GM19438 (cell line): Measurements from ENCODE around the gene PCDHGA5.
"Not testable (repeated sequence)": the region's sequence is repeated elsewhere in the genome, so short reads cannot be mapped to it uniquely, and the experiment has no call there.

Experiments
- ATAC-seq: cut with Tn5 transposase; IDR thresholded peaks from one replicate; pipeline ENCODE4 v1.9.1; 2021; ENCODE audit warnings: low read depth; ENCODE audit not compliant: unreplicated experiment

Gene PCDHGA5

DNA sequence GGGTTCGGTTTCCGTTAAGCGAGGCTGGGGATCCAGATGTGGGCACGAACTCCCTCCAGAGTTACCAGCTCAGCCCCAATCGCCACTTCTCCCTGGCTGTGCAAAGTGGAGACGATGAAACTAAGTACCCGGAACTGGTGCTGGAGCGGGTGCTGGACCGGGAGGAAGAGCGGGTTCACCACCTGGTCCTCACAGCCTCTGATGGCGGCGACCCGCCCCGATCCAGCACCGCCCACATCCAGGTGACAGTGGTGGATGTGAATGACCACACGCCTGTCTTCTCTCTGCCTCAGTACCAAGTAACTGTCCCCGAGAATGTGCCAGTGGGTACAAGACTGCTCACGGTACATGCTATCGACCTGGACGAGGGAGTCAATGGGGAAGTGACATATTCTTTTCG, 19.4 kb downstream of the PCDHGA5 start:
- ATAC-seq: no peak

DNA sequence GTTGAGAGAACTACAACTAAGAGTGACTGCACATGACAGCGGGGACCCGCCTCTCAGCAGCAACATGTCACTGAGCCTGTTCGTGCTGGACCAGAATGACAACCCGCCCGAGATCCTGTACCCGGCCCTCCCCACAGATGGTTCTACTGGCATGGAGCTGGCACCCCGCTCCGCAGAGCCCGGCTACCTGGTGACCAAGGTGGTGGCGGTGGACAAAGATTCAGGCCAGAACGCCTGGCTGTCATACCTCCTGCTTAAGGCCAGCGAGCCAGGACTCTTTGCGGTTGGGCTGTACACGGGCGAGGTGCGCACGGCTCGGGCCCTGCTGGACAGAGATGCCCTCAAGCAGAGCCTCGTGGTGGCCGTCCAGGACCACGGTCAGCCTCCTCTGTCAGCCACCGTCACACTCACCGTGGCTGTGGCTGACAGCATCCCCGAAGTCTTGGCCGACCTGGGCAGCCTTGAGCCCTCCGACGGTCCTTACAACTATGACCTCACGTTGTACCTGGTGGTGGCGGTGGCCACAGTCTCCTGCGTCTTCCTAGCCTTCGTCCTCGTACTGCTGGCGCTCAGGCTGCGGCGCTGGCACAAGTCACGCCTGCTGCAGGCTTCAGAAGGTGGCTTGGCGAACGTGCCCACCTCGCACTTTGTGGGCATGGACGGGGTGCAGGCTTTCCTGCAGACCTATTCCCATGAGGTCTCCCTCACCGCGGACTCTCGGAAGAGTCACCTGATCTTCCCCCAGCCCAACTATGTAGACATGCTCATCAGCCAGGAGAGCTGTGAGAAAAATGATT, 20.7 kb downstream of the PCDHGA5 start:
- ATAC-seq: no peak

DNA sequence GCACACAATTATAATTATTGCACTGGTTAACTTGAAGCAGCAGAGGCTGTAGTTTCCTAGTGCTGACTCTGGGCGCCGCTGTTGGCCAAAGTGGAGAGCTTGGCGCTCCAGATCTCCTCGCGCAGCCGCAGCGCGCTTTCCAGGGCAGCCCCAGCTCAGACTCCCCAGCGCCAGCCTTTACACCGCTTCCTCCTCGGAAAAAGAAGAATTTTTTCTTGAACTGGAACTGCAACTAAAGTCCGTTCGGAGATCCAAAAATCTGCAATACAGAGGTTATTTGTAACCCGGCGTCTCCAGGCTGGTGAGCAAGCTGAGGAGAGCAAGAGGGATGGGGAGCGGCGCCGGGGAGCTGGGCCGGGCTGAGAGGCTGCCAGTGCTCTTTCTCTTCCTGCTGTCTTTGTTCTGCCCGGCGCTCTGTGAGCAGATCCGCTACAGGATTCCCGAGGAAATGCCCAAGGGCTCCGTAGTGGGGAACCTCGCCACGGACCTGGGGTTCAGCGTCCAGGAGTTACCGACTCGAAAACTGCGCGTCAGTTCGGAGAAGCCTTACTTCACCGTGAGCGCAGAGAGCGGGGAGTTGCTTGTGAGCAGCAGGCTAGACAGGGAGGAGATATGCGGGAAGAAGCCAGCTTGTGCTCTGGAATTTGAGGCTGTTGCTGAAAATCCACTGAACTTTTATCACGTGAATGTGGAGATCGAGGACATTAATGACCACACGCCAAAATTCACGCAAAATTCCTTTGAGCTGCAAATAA, 23.8 kb downstream of the PCDHGA5 start, which contains the start of gene PCDHGB4:
Gene PCDHGB4, plus strand, starts transcription at position 142 of the 755 bp plus-strand sequence. Its CDS starts 187 bp downstream, at position 329.
- peak; percentile 89 for ATAC-seq

DNA sequence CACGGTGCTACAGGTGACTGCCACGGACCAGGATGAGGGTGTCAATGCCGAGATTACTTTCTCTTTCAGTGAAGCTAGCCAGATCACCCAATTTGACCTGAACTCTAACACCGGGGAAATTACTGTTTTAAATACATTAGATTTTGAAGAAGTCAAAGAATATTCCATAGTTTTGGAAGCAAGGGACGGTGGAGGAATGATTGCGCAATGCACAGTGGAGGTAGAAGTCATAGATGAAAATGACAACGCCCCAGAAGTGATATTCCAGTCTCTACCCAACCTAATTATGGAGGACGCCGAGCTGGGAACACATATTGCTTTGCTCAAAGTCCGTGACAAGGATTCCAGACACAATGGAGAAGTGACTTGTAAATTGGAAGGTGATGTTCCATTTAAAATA, 24.7 kb downstream of the PCDHGA5 start:
- ATAC-seq: no peak

- no peak for ATAC-seq
These were observed 25.4 kb downstream of the PCDHGA5 start for GRCh38 chr5:141389153-141390042.

DNA sequence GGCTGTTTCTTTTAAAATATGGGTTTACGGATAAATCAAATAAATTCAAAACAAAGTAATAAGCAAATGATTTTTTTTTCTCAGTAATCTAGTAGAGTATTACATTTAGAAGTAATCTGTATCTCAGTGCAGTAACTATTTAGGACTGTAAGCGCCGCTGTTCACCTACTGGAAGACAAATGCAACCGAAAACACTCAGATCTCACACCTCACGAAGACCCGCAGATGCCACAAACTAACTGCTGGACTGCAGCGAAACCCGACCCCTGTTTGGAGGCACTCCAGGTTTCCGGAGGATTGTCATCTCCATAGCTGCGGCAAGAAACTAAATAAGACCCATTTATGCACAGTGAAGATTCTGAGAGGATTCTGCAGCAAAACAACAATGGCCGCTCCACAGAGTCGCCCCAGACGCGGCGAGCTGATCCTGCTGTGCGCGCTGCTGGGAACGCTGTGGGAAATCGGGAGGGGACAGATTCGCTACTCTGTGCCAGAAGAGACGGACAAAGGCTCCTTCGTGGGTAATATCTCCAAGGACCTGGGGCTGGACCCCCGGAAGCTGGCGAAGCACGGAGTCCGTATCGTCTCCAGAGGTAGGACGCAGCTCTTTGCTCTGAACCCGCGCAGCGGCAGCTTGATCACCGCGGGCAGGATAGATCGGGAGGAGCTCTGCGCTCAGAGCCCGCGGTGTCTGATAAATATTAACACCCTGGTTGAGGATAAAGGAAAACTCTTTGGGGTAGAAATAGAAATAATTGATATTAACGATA, 28.7 kb downstream of the PCDHGA5 start, which contains the start of gene PCDHGA8:
Gene PCDHGA8, plus strand, starts transcription at position 205 of the 770 bp plus-strand sequence. Its CDS starts 181 bp downstream, at position 386.
- no peak for ATAC-seq

DNA sequence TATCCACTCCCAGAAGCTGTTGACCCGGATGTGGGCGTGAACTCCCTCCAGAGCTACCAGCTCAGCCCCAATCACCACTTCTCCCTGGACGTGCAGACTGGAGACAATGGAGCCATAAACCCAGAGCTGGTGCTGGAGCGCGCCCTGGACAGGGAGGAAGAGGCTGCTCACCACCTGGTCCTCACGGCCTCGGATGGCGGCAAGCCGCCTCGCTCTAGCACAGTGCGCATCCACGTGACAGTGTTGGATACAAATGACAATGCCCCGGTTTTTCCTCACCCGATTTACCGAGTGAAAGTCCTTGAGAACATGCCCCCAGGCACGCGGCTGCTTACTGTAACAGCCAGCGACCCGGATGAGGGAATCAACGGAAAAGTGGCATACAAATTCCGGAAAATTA, 29.3 kb downstream of the PCDHGA5 start:
- no peak for ATAC-seq

- not testable (repeated sequence) for ATAC-seq
These were observed 30.6 kb downstream of the PCDHGA5 start for GRCh38 chr5:141394401-141395187.

DNA sequence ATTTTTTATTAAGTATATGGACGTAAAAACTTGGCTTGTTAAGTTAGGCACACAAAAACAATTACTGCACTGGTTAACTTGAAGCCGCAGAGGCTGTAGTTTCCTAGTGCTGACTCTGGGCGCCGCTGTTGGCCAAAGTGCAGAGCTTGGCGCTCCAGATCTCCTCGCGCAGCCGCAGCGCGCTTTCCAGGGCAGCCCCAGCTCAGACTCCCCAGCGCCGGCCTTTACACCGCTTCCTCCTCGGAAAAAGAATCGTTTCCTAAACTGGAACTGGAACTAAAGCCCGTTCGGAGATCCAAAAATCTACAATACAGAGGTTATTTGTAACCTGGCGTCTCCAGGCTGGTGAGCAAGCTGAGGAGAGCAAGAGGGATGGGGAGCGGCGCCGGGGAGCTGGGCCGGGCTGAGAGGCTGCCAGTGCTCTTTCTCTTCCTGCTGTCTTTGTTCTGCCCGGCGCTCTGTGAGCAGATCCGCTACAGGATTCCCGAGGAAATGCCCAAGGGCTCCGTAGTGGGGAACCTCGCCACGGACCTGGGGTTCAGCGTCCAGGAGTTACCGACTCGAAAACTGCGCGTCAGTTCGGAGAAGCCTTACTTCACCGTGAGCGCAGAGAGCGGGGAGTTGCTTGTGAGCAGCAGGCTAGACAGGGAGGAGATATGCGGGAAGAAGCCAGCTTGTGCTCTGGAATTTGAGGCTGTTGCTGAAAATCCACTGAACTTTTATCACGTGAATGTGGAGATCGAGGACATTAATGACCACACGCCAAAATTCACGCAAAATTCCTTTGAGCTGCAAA, 34.0 kb downstream of the PCDHGA5 start, which contains the start of gene PCDHGB5:
Gene PCDHGB5, plus strand, starts transcription at position 192 of the 796 bp plus-strand sequence. Its CDS starts 181 bp downstream, at position 373.
- ATAC-seq: peak; percentile 97

DNA sequence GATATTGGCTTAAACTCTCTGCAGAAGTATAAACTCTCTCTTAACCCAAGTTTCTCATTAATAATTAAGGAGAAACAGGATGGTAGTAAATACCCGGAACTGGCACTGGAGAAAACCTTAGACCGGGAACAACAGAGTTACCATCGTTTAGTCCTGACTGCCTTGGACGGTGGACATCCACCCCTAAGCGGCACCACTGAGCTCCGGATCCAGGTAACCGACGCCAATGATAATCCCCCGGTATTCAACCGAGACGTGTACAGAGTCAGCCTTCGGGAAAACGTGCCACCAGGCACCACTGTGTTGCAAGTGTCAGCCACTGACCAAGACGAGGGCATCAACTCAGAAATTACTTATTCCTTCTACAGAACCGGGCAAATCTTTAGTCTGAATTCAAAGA, 34.6 kb downstream of the PCDHGA5 start:
- no peak for ATAC-seq

GRCh38 chr5:141399555-141400258, 35.7 kb downstream of the PCDHGA5 start:
- no peak for ATAC-seq

DNA sequence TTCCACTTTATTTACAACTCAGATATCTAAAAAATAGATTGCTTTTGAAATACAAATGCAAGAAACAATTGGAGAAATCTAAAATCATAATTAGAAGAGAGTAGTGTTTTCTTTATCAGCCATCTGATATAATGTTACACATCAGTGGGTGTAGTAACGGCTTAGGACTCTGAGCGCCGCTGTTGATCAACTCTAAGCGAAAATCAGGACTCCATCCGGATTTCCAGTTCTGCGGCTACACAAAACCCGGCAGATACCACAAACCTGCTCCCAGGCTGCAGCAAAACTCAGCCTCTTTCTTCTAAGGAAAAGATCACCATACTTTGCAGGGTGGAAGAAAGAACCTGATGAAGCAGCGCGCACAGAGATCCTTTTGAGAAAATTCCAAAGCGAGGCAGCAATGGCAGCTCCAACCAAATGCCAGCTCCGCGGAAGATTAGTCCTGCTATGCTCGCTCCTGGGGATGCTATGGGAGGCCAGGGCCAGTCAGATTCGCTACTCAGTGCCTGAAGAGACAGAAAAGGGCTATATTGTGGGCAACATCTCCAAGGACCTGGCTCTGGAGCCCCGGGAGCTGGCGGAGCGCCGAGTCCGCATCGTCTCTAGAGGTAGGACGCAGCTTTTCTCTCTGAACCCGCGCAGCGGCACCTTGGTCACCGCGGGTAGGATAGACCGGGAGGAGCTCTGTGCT, 38.7 kb downstream of the PCDHGA5 start, which contains the start of gene PCDHGA9:
Gene PCDHGA9, plus strand, starts transcription at position 226 of the 691 bp plus-strand sequence. Its CDS starts 175 bp downstream, at position 401.
- ATAC-seq: no peak

DNA sequence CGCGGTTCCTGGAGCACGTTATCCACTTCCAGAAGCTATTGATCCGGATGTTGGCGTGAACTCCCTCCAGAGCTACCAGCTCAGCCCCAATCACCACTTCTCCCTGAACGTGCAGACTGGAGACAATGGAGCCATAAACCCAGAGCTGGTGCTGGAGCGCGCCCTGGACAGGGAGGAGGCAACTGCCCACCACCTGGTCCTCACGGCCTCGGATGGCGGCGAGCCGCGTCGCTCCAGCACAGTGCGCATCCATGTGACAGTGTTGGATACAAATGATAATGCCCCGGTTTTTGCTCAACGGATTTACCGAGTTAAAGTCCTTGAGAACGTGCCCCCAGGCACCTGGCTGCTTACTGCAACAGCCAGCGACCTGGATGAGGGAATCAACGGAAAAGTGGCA, 39.4 kb downstream of the PCDHGA5 start:
- ATAC-seq: no peak

- peak; percentile 76 for ATAC-seq
These were observed 44.0 kb downstream of the PCDHGA5 start, which contains the start of gene PCDHGB6 for GRCh38 chr5:141407790-141408505. Gene PCDHGB6, plus strand, starts transcription at chr5:141408021. Its CDS starts 182 bp downstream, at chr5:141408203.

DNA sequence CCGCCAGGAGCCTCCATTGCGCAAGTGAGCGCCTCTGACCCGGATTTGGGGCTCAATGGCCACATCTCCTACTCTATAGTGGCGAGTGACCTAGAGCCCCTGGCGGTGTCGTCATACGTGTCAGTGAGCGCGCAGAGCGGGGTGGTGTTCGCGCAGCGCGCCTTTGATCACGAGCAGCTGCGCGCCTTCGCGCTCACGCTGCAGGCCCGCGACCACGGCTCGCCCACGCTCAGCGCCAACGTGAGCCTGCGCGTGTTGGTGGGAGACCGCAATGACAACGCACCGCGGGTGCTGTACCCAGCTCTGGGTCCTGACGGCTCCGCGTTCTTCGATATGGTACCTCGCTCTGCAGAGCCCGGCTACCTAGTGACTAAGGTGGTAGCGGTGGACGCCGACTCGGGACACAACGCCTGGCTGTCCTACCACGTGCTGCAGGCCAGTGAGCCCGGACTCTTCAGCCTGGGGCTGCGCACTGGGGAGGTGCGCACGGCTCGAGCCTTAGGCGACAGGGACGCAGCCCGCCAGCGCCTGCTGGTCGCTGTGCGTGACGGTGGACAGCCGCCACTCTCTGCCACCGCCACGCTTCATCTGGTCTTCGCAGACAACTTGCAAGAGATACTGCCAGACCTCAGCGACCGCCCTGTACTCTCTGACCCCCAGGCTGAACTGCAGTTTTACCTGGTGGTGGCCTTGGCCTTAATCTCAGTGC, 45.8 kb downstream of the PCDHGA5 start:
- no peak for ATAC-seq
